AG09309 (cell line): ENCODE measurements around the gene CD34.

ENCODE experiments used
- DNase-seq: peaks from one replicate; pipeline ENCODE4 v3.0.0-alpha.2; 2010; ENCODE audit warnings: low read depth
- H3K4me3 ChIP-seq: 2 replicates; pipeline ENCODE4 v1.5.1; 2011; ENCODE audit warnings: mild to moderate bottlenecking, low read depth, low read length, moderate library complexity; ENCODE audit not compliant: control insufficient read depth
- CTCF ChIP-seq: IDR thresholded peaks from 2 replicates; pipeline ENCODE4 v1.5.1; 2011; ENCODE audit warnings: mild to moderate bottlenecking, low read depth, low read length, inconsistent platforms; ENCODE audit not compliant: insufficient read depth, control insufficient read depth; ENCODE audit errors: missing control alignments

CD34 gene

GRCh38 chr1:207886227-207886626 lies 24.7 kb downstream of the CD34 start:
- no peak overlapping the region for H3K4me3 ChIP-seq
- no peak for DNase-seq
- no peak for TF ChIP-seq CTCF

- peak; percentile 46 for DNase-seq
- no peak overlapping the region for H3K4me3 ChIP-seq
- TF ChIP-seq CTCF: peak; percentile 93
Observed at GRCh38 chr1:207885129-207886032, 25.5 kb downstream of the CD34 start.

GRCh38 chr1:207884266-207885029 lies 26.5 kb downstream of the CD34 start:
- H3K4me3 ChIP-seq: no peak overlapping the region
- TF ChIP-seq CTCF: no peak
- no peak for DNase-seq

GRCh38 chr1:207883660-207884250 lies 27.2 kb downstream of the CD34 start:
- TF ChIP-seq CTCF: no peak
- H3K4me3 ChIP-seq: no peak overlapping the region
- no peak for DNase-seq

- no peak overlapping the region for H3K4me3 ChIP-seq
- no peak for TF ChIP-seq CTCF
- DNase-seq: no peak
Observed at GRCh38 chr1:207883104-207883651, 27.7 kb downstream of the CD34 start.

GRCh38 chr1:207882692-207883091 lies 28.2 kb downstream of the CD34 start:
- DNase-seq: no peak
- no peak for TF ChIP-seq CTCF
- H3K4me3 ChIP-seq: no peak overlapping the region
